Stimulated activated CD4-positive, alpha-beta T cell treated with anti-CD3 and anti-CD28 coated beads, Interleukin-2, amount 100 ng/mL, for 48 hours (primary cell): ENCODE data around the gene NPL.

ENCODE experiments used
- DNase-seq, 2 donors: peaks; one replicate each; pipeline ENCODE4 v3.0.0-alpha.2; 2020

The NPL gene

DNA sequence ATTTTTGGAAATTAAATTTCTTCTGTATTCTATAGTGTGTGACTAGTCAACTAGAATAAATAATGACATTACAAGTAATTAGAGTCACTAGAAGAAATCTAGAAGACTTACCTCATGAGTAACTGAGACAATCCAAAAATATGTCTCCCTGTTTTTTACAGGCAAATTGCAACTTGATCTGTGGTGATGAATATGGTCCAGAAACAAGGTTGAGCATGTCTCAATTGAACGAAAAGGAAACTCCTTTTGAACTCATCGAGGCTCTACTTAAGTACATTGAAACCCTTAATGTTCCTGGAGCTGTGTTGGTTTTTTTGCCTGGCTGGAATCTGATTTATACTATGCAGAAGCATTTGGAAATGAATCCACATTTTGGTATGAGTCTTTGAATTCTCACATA, 86.3 kb downstream of the NPL start:
- DNase-seq: no peak

DNA sequence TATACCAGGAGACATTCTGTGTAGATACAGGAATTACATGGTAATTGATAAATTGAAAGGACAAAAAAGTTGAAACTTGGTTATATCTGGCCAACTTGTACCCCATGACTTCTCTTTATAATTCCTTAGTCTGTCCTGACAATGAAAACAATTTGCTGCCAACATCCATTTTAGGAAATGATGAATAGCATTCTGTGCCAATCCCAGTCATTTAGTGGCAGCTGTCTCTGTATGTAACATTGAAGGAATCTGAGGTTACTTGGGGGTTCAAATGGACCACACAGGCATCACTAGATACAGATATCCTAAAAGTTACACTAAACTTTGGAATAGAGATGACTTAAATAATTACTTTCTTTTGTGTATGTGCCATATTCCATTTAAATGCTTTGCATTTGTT, 87.8 kb downstream of the NPL start:
- DNase-seq: no peak

DNA sequence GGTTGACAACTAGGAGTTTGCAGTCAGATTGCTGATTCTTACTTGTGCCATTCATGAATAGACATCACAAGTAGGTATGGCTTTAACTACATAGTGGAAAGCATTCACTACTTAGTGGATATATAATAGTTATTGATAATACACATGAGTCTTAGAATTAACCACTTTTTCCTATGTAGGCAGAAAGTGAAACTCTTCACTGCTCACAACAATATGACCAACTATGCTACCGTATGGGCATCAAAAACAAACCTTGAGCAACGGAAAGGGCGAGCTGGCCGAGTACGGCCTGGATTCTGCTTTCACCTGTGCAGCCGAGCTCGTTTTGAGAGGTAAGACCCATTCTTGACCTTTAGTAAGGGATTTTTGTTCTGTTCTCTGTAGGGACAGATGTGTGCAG, 88.3 kb downstream of the NPL start:
- no peak for DNase-seq
